Astrocyte (in vitro differentiated cells and primary cell): ENCODE results near the gene FMNL1. TPM values are rescaled to one million over a fixed set of nuclear protein-coding genes. Genes with fewer than 3 reads are reported as not detected.
A peak's percentile ranks its signal among the peaks of the same experiment; 100 is the strongest.

Experiments
- DNase-seq: peaks from one replicate; pipeline ENCODE4 v3.0.0-alpha.2; 2010; ENCODE audit warnings: low read depth
- FAIRE-seq: peaks from 2 replicates; lab custom pipeline; 2011; peaks lifted over from hg19 to GRCh38; lab: Jason Lieb, UNC
- H2AFZ ChIP-seq: 2 replicates; pipeline ENCODE4 v1.6.0; 2012; ENCODE audit warnings: low read depth, low read length, inconsistent platforms
- H3K27ac ChIP-seq: 2 replicates; pipeline ENCODE4 v1.5.1; 2011; ENCODE audit warnings: low read depth, low read length, inconsistent platforms
- H3K27me3 ChIP-seq: 2 replicates; pipeline ENCODE4 v1.6.0; 2011; ENCODE audit warnings: low read length, inconsistent platforms; ENCODE audit not compliant: insufficient read depth
- H3K36me3 ChIP-seq: 2 replicates; pipeline ENCODE4 v1.5.1; 2011; ENCODE audit warnings: low read length, inconsistent platforms; ENCODE audit not compliant: insufficient read depth
- H3K4me1 ChIP-seq: 2 replicates; pipeline ENCODE4 v1.5.1; 2011; ENCODE audit warnings: low read length, inconsistent platforms; ENCODE audit not compliant: insufficient read depth
- H3K4me2 ChIP-seq: 2 replicates; pipeline ENCODE4 v1.6.0; 2012; ENCODE audit warnings: low read length, inconsistent platforms
- H3K4me3 ChIP-seq: 2 replicates; pipeline ENCODE4 v1.5.1; 2011; ENCODE audit warnings: low read depth, mild to moderate bottlenecking, low read length, inconsistent platforms; ENCODE audit not compliant: insufficient read depth
- H3K79me2 ChIP-seq: 2 replicates; pipeline ENCODE4 v1.6.0; 2012; ENCODE audit warnings: mild to moderate bottlenecking, low read length, inconsistent platforms; ENCODE audit not compliant: insufficient read depth
- H3K9ac ChIP-seq: 2 replicates; pipeline ENCODE4 v1.6.0; 2012; ENCODE audit warnings: mild to moderate bottlenecking, low read length, inconsistent platforms
- H3K9me3 ChIP-seq: 2 replicates; pipeline ENCODE4 v1.5.1; 2012; ENCODE audit warnings: low read depth, mild to moderate bottlenecking, low read length, inconsistent platforms; ENCODE audit not compliant: insufficient read depth
- H4K20me1 ChIP-seq: 2 replicates; pipeline ENCODE4 v1.6.0; 2012; ENCODE audit warnings: low read length, inconsistent platforms; ENCODE audit not compliant: insufficient read depth
- H3K27ac Mint-ChIP-seq: one replicate; pipeline ENCODE4 v1.8.0; 2021; ENCODE audit warnings: mild to moderate bottlenecking, mixed read lengths; ENCODE audit not compliant: unreplicated experiment
- H3K27me3 Mint-ChIP-seq: one replicate; pipeline ENCODE4 v1.8.0; 2021; ENCODE audit warnings: low read depth, mixed read lengths; ENCODE audit not compliant: unreplicated experiment
- H3K36me3 Mint-ChIP-seq: one replicate; pipeline ENCODE4 v1.8.0; 2021; ENCODE audit warnings: low read depth, mixed read lengths; ENCODE audit not compliant: unreplicated experiment
- H3K4me1 Mint-ChIP-seq: one replicate; pipeline ENCODE4 v1.8.0; 2021; ENCODE audit warnings: low read depth, mixed read lengths; ENCODE audit not compliant: unreplicated experiment
- H3K4me3 Mint-ChIP-seq: one replicate; pipeline ENCODE4 v1.8.0; 2021; ENCODE audit warnings: mild to moderate bottlenecking, moderate library complexity, mixed read lengths; ENCODE audit not compliant: unreplicated experiment
- H3K9me3 Mint-ChIP-seq: one replicate; pipeline ENCODE4 v1.8.0; 2021; ENCODE audit warnings: mild to moderate bottlenecking, mixed read lengths; ENCODE audit not compliant: unreplicated experiment
- CTCF ChIP-seq: IDR thresholded peaks from 2 replicates; pipeline ENCODE4 v1.5.1; 2011; ENCODE audit warnings: low read depth, mild to moderate bottlenecking, inconsistent platforms, low read length, moderate library complexity; ENCODE audit not compliant: insufficient read depth
- EZH2 ChIP-seq: IDR thresholded peaks from 2 replicates; pipeline ENCODE4 v1.6.1; 2012; ENCODE audit warnings: mild to moderate bottlenecking, low read length, inconsistent platforms; ENCODE audit not compliant: insufficient read depth
- total RNA-seq: library from RNA; stranded (reverse); gene quantifications from 2 replicates; pipeline ENCODE4 v1.2.1, GENCODE V29; 2021

The FMNL1 gene
- total RNA-seq, 1 donor from 2014 or later = 4.0 TPM

DNA sequence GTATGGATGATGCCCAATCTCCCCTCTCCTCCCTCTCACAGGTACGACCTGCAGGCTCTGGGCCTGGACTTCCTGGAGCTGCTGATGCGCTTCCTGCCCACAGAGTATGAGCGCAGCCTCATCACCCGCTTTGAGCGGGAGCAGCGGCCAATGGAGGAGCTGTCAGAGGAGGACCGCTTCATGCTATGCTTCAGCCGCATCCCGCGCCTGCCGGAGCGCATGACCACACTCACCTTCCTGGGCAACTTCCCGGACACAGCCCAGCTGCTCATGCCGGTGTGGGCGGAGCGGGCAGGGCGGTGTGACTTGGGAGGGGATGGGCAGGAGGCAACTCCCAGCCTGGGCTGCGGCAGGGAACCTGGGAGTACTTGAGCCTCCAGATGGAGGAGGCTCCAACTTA is 22.1 kb downstream of the FMNL1 start:
- Histone ChIP-seq H3K9ac (no peak overlapping the region), H3K4me2 (no peak overlapping the region), H3K4me1 (peaks cover 9% of the 10 kb centered on the region), H3K79me2 (no peaks in the 10 kb centered on the region), H3K27me3 (peaks cover 21% of the 10 kb centered on the region), H3K27ac (no peak overlapping the region), H3K36me3 (no peaks in the 10 kb centered on the region), H4K20me1 (peaks cover 7% of the 10 kb centered on the region), H3K9me3 (no peaks in the 10 kb centered on the region), H3K4me3 (no peak overlapping the region), H2AFZ (no peak overlapping the region)
- TF ChIP-seq EZH2 (no peak), CTCF (no peak)
- peaks cover 8% of the 10 kb centered on the region for H3K36me3 Mint-ChIP-seq
- FAIRE-seq (no peak), DNase-seq (no peak)
- H3K9me3 Mint-ChIP-seq = no peaks in the 10 kb centered on the region
- no peak overlapping the region for H3K4me3 Mint-ChIP-seq
- H3K27ac Mint-ChIP-seq = no peak overlapping the region
- H3K4me1 Mint-ChIP-seq = peaks cover 3% of the 10 kb centered on the region
- peaks cover 37% of the 10 kb centered on the region for H3K27me3 Mint-ChIP-seq

DNA sequence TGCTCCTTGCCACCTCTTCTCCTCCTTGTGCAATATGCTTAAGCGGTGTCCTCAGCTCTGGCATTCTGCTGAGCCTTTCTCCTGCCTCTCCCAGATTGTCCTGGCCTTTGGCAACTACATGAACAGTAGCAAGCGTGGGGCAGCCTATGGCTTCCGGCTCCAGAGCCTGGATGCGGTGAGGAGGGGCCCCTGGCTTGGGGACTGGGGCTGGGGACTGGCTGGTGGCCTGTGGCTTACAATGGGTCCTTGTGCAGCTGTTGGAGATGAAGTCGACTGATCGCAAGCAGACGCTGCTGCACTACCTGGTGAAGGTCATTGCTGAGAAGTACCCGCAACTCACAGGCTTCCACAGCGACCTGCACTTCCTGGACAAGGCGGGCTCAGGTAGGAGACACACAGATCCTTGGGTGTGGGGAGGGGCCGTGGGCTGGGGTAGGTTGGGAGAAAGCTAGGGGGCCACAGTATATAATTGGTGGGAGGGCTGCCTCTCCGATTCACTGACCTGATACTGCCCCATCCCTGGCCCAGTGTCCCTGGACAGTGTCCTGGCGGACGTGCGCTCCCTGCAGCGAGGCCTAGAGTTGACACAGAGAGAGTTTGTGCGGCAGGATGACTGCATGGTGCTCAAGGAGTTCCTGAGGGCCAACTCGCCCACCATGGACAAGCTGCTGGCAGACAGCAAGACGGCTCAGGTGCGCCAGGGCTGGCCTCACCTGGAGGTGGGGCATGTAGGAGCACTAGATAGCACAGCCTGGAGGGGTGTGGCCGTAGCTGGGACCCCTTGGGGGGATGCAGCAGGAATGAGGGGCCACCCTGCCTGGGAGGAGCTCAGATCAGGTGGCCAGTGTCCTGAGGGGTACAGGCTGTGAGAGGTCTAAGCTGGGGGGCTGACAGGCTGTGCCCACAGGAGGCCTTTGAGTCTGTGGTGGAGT is 23.3 kb downstream of the FMNL1 start:
- H3K4me2 ChIP-seq = no peak overlapping the region
- no peaks in the 10 kb centered on the region for H3K36me3 ChIP-seq
- H4K20me1 ChIP-seq = peaks cover 7% of the 10 kb centered on the region
- no peak overlapping the region for H3K9ac ChIP-seq
- FAIRE-seq = no peak
- no peaks in the 10 kb centered on the region for H3K9me3 Mint-ChIP-seq
- peaks cover 9% of the 10 kb centered on the region for H3K4me1 ChIP-seq
- peaks cover 21% of the 10 kb centered on the region for H3K27me3 ChIP-seq
- DNase-seq = no peak
- TF ChIP-seq EZH2 (no peak), CTCF (no peak)
- no peaks in the 10 kb centered on the region for H3K79me2 ChIP-seq
- no peaks in the 10 kb centered on the region for H3K9me3 ChIP-seq
- H3K27ac Mint-ChIP-seq = no peak overlapping the region
- H3K4me3 ChIP-seq = no peak overlapping the region
- H3K36me3 Mint-ChIP-seq = peaks cover 3% of the 10 kb centered on the region
- no peak overlapping the region for H2AFZ ChIP-seq
- no peak overlapping the region for H3K4me3 Mint-ChIP-seq
- peaks cover 3% of the 10 kb centered on the region for H3K4me1 Mint-ChIP-seq
- H3K27me3 Mint-ChIP-seq = peaks cover 25% of the 10 kb centered on the region
- no peak overlapping the region for H3K27ac ChIP-seq

- Histone ChIP-seq H3K27ac (no peak overlapping the region), H3K4me1 (peaks cover 7% of the 10 kb centered on the region), H4K20me1 (peaks cover 7% of the 10 kb centered on the region), H3K79me2 (no peaks in the 10 kb centered on the region), H2AFZ (no peak overlapping the region), H3K9ac (no peak overlapping the region), H3K4me3 (no peak overlapping the region), H3K9me3 (no peaks in the 10 kb centered on the region), H3K27me3 (peaks cover 10% of the 10 kb centered on the region), H3K36me3 (no peaks in the 10 kb centered on the region), H3K4me2 (peak overlapping the region; percentile 88)
- DNase-seq = no peak
- Mint-ChIP-seq H3K9me3 (no peaks in the 10 kb centered on the region), H3K36me3 (peaks cover 3% of the 10 kb centered on the region), H3K27ac (peak overlapping the region; percentile 34), H3K27me3 (peaks cover 17% of the 10 kb centered on the region), H3K4me1 (peaks cover 3% of the 10 kb centered on the region), H3K4me3 (peak overlapping the region; percentile 93)
- no peak for FAIRE-seq
- TF ChIP-seq EZH2 (no peak), CTCF (no peak)
Measured at GRCh38 chr17:45246338-45246737, 24.7 kb downstream of the FMNL1 start.
